Fibroblast of skin of left biceps (primary cell): Measurements from ENCODE around the gene RPA1.
A peak's percentile ranks its signal among the peaks of the same experiment; 100 is the strongest.
"Not testable (repeated sequence)": the region's sequence is repeated elsewhere in the genome, so short reads cannot be mapped to it uniquely, and the experiment has no call there.

Source experiments
- DNase-seq, 2 experiments: peaks; one replicate each; pipeline ENCODE4 v3.0.0-alpha.2; 2013; ENCODE audit warnings: low read depth in 2 of 2

The RPA1 gene

GRCh38 chr17:1878419-1879121 is 48.8 kb downstream of the RPA1 start:
- DNase-seq, result no peak

- no peak for DNase-seq
These were observed 51.2 kb downstream of the RPA1 start for GRCh38 chr17:1880851-1881630.

DNA sequence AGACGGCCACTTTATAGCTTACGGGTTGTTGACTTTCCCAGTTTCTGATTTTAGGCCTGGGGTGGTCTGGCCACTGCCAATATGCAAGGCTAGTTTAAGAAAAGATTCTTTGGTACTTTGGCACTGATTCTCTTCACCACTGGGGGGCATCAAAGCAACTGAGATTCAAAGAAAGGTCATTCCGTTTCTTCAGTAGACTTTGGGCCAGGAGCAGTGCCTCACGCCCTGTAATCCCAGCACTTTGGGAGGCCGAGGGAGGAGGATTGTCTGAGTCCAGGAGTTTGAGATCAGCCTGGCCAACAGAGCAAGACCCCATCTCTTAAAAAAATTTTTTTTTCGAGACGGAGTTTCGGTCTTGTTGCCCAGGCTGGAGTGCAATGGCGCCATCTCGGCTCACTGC is 53.0 kb downstream of the RPA1 start:
- peak; percentile 5 to 6 for DNase-seq

- no peak for DNase-seq
These were observed 53.7 kb downstream of the RPA1 start for GRCh38 chr17:1883536-1883935.

GRCh38 chr17:1888741-1889140 is 58.9 kb downstream of the RPA1 start:
- no peak for DNase-seq

- DNase-seq, result no peak
These were observed 61.1 kb downstream of the RPA1 start for GRCh38 chr17:1890758-1891450.

DNA sequence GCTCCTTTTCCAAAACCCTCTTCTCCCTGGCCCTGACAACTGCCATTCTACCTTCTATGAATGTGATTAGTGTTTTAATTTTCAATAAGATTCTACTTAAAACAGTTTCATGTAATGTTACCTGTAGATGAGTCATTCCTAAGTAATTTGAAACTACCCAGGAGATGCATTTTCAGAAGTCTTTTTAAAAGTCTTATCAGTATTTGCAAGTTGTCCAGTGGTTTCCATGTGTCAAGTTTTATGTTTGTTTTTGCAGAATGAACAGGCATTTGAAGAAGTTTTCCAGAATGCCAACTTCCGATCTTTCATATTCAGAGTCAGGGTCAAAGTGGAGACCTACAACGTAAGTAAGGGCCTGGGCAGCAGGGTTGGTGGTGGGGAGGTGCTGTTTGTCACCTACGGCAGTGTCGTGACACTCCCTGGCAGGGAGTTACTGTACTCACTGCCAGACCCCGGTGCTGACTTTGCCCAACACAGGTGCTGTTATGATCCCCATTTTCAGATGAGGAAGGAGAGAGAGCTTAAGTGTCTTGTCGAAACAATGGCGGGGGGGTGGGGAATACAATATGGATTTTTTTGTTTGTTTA is 65.0 kb downstream of the RPA1 start:
- DNase-seq, result no peak

DNA sequence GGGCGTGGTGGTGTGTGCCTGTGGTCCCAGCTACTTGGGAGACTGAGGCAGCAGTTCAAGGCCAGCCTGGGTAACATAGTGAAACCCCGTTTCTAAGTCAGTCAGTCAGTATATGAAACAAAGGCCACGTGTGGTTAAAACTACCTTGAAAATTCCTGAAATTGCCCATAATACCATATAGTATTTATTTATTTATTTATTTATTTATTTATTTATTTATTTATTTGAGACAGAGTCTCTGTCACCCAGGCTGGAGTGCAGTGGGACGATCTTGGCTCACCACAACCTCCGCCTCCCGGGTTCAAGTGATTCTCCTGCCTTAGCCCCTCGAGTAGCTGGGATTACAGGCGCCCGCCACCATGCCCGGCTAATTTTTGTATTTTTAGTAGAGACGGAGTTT is 65.7 kb downstream of the RPA1 start:
- not testable (repeated sequence) for DNase-seq

DNA sequence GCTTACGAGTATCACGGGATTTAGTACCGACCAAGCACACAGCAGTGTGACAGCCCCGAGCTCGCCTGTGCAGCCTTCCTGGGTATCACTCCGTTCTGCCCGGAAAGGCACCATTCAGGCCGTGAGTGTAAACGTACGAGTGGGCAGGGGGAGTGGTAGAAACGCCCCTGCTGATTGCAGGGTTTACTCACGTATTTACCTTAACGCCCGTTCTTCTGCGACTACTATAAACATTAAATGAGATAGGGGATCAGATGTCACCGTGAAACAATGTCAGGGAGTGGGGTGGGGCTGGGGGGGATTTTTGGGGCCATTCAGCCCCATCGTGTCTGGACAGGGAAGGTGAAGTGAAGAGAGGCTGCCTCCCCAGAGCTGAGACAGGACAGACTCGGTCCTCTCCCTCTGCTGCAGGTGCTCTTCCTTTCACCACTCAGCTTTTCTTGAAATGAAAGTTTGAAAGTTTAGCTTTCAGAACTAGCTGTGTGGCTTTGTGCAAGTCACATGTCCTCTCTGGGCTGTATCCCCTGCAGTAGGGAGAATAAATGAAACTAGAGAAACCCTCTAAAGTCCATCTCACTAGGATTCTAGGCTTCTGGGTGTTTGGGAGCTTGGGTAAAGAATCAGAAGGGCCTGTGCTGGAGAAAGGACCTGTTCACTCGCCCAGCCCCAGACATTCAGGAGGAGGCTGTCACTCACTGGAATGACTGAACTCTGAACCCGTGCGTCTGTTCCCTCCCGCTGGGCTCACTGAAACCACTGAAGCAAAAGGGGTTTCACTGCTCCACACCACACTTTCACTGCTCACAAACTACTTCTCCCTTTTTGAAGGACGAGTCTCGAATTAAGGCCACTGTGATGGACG is 66.7 kb downstream of the RPA1 start:
- DNase-seq, result no peak

DNA sequence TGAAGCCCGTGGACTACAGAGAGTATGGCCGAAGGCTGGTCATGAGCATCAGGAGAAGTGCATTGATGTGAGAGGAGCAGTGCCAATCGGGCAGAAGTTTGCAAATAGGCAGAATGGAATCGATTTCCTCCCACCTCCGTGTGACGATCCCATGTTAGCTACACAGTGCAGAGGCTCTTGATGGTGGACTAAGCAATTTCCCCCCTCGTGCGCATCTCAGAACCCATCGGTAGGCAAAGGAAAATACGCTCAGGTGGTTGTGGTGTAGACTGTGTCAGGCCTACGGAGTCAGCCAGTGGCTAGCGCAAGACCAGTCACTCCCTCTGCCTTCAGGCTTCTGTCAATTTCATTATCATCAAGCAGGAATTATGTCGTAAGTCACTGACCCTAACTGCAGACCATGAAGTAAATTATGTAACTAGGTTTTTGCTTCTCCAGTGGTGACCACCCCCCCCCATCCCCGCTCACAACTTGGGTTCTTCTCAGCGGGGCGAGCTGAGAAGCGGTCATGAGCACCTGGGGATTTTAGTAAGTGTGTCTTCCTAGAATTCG is 67.4 kb downstream of the RPA1 start:
- DNase-seq, result no peak

- DNase-seq, result no peak
These were observed 68.5 kb downstream of the RPA1 start for GRCh38 chr17:1898332-1898731.

DNA sequence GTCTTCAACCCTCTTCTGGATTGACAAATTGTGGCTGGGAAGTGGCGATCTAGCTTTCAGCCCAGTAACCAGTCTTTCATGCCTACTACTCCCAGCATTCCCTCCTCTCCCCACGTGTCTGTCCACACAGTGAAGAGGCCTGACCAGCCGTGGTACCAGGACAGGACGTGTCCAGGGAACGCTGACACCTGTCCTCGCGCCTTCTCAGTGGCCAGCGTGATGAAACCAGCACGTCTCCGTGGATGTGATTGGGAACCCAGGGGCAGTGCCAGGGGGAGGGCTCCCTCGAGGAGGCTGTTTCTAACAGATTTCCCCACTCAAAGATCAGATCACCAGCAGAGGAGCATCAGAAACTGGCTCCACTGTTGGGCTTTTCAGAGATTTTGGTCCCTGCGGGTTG is 69.1 kb downstream of the RPA1 start:
- no peak for DNase-seq

- DNase-seq, result no peak
These were observed 69.7 kb downstream of the RPA1 start for GRCh38 chr17:1899403-1900000.

DNA sequence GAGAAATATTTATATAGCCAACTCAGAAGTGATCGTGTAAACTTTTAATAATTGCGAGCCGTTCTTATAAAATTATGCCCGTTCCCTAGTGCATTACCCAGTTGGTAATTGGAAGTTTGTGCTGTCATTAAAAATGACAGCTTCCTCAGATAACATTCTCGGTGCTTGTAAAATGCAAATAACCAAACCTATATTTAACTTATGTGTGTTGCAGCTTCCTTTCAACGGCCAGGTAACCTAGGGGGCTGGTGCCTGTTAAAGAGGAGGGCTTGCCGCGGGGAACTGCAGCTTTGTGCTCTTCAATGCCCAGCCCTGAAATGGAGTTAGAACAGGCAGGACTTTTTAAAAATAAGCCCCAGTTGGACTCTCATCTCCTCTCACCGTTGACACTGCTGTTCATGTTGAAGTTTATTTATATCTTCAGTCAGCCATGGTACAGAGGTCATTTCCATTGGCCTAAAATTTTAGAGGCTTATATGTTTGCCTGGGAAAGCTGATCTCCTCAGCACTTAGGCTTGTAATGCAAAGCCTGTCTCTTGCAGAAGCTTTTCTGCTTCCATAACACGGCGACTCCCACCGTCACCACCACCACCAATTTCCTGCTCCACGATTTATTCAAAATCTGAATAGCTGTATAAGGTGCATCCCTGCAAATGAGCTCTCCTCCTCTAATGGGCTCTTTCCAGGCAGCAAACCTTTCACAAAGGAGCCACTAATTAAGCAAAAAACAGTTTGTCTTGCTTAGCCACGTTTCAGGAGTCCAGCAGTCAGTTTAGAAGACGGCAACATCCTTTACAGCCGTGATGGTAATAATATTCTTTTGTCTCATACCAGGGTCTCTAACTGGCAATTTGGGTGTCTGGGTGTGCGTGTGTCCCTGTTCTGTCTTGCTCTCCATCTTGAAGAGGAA is 74.7 kb downstream of the RPA1 start:
- DNase-seq, result no peak

DNA sequence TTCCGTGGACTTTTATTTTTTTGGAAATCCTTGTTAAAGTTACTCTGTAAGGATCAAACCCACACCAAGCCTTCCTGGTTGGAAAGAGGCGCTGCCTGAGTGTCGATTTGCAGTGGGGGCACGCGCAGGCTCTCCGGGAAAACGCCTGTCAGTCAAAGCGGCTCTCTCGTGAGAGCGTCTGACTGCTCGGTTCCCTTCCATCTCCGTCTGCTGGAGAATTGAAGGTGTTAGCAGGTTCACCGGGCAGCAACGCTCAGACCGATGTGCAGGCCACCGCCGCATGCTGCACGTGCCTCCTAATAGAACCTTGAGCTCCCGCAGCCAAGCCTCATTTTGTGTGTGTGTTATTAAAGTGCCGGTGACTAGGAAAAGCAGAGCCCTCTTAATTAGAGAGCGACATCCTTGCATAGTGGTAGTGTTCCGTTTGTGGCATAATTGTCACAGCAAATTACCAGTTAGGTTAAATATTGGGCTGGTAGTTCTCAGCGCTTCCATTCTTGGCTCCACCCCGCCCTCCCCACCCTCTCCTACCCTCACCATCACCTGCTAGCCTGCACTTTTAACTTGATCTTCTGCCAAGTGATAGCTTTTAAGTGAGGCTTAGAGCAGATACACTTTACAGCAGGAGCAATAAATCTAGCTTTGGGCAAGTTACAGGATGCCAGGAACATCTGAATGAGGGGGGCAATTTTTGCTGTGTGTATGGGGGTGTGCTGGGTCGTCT is 75.5 kb downstream of the RPA1 start:
- DNase-seq, result no peak

GRCh38 chr17:1906662-1907101 is 76.9 kb downstream of the RPA1 start:
- DNase-seq, result no peak

GRCh38 chr17:1907216-1907631 is 77.4 kb downstream of the RPA1 start:
- DNase-seq, result no peak

DNA sequence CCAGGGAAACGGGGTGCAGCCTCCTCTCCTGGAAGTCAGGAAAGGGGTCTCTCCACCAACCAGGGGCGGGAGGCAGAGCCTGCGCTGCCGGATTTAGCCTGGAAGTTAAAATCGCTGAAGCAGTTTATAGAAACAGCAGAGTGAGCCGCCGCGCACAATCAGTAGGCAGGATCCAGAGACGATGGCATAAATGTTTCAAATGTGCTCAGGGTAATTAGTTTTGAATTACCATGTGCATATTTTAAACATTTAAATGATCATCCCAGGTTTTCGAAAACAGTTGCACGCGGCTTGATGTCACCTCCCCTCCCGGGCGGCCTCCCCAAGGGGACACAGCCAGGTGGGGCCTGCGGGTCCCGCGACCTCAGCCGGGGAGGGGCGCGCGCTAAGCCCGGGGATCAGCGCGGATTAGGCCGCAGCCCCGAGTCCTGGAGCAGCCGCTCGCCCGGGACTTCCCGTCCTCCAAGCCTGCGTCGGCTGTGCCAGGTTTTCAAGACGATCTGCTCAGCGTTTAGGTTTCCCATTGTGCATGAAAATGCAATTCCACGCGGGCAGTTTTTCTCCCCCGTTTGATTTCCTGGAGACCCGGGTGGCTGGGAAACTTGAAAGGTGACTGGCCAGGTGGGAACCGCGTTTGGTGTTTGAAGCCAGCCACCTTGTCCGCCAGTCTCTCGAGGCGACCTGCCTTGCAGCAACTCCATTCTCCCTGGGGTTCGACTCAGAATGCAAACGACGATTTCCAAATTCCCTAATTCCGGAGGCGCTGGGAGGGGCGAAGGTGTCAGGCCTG is 78.3 kb downstream of the RPA1 start:
- DNase-seq, result no peak
